ENCODE results near the gene ACADL. TPM values are rescaled to one million over a fixed set of nuclear protein-coding genes. Genes with fewer than 3 reads are reported as not detected.

Gene ACADL
- 0.26 and 0.44 TPM in 2 replicates for total RNA-seq

DNA sequence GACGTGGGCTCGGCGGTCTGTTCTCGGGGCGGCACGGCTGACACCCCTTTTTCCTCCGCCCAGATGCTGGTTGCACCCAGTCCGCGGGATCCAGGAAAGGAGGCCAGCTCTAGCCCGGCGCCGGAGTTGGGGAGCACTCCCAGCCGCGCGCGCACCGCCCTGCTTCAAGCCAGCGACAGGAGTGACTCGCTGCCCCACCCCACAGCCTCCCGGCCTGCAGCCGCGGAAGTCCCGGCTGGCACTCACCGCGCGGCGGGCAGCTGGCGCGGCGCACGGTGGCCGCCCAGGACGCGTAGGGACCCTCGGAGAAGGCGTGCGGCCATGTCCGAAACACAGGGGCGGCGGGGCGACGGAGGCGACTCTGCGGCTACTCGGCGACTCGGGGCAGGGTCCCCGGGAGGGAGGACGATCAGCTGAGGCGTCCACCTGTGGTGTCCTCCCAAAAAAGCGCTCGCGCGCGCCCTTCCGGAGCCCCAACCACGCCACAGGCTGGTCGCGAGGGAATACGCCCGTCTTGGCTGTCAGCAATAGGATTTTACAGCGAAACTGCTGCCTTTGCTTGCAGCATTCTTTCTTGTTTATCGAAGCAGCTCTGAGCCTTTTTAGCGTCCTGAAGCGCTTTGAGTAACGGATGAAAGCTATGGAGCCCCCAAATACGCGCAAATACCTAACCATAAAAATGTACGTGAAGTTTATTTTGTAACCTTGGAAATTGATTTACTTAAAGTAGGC lies at the start of gene ACADL:
Gene ACADL, minus strand, starts transcription at position 507 of the 732 bp plus-strand sequence. Its CDS starts 184 bp downstream, at position 323.

DNA sequence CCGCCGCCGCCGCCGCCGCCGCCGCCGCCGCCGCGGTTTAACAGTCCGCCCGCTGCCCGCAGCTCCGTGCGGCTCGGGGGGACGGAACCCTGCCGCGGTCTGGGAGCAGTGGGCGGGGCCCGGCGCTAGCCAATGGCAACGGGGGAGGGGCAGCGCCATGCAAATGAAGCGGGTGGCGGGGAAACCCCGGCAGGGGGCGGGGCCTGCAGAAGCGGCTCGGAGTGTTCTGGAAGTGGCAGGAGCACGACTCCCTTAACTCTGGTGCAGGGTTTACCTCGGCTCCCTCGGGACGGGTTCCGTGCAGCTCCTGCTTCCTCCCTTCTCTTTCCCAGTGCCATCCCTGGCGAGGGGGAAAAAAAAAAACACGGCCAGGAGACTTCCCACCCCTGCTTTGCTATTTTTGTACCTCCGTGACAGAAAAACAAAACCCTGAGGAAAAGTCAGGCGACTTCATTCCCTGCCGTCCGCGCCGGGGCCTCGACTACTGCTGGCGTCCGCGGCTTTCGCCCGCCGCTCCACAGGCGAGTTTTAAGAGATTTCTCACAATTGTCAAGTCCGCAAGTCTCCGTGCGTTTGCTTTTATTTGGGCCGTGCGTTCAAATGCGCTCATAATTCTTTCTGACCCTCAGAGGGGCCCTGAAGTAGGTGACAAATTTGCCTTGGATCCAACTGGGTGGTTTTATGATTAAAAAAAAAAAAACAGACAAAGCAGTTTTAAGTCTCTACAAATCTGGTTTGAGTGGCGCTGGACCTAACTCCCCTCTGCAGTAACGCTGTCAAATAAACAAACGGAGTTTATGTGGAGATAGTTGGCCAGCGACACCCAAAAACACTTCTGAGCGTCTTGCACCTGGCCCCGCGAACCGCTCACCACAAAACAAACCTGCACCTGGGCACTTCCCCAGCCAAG lies 53.7 kb downstream of the ACADL start, which contains the start of gene KANSL1L:
Gene KANSL1L, minus strand, starts transcription at position 101 of the 910 bp plus-strand sequence. CDS start 16,827 bp downstream, outside the sequence.

Other genes with a start within 250 kb of the ACADL start
- 55.1 and 59.4 TPM in 2 replicates for gene RPE, start 222.8 kb downstream of the ACADL start, total RNA-seq
- 18.0 and 21.4 TPM in 2 replicates for gene KANSL1L, start 54.0 kb downstream of the ACADL start, total RNA-seq
- not detected in 2 replicates for gene MYL1, start 89.7 kb upstream of the ACADL start, total RNA-seq

Measured in aortic smooth muscle cell (primary cell).